ENCODE measurements around the gene SH3PXD2B. TPM values are rescaled to one million over a fixed set of nuclear protein-coding genes. Genes with fewer than 3 reads are reported as not detected.
A peak's percentile ranks its signal among the peaks of the same experiment; 100 is the strongest.

SH3PXD2B gene
- total RNA-seq, 3 donors from 2014 or later = 35.3 to 118 (median 43.9) TPM

GRCh38 chr5:172493461-172493860 lies 39.1 kb upstream of the SH3PXD2B start:
- Histone ChIP-seq H3K36me3 (no peaks in the 10 kb centered on the region), H3K9me3 (no peaks in the 10 kb centered on the region), H3K4me3 (no peak overlapping the region), H3K27ac (no peak overlapping the region), H3K4me1 (no peaks in the 10 kb centered on the region), H3K27me3 (no peaks in the 10 kb centered on the region)
- DNase-seq (ENCODE audit: low spot score in 2 of 2) = no peak
- TF ChIP-seq, protein P1, sequence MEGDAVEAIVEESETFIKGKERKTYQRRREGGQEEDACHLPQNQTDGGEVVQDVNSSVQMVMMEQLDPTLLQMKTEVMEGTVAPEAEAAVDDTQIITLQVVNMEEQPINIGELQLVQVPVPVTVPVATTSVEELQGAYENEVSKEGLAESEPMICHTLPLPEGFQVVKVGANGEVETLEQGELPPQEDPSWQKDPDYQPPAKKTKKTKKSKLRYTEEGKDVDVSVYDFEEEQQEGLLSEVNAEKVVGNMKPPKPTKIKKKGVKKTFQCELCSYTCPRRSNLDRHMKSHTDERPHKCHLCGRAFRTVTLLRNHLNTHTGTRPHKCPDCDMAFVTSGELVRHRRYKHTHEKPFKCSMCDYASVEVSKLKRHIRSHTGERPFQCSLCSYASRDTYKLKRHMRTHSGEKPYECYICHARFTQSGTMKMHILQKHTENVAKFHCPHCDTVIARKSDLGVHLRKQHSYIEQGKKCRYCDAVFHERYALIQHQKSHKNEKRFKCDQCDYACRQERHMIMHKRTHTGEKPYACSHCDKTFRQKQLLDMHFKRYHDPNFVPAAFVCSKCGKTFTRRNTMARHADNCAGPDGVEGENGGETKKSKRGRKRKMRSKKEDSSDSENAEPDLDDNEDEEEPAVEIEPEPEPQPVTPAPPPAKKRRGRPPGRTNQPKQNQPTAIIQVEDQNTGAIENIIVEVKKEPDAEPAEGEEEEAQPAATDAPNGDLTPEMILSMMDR (IDR thresholded peaks at IDR 0.05) = no peak
- TF ChIP-seq POLR2AphosphoS5 (IDR thresholded peaks at IDR 0.05) (no peak), POLR2A (IDR thresholded peaks at IDR 0.05) (no peak)
- intact Hi-C loops (cut with DNase I; ENCODE audit: low total_unique reads) = no loop called here

DNA sequence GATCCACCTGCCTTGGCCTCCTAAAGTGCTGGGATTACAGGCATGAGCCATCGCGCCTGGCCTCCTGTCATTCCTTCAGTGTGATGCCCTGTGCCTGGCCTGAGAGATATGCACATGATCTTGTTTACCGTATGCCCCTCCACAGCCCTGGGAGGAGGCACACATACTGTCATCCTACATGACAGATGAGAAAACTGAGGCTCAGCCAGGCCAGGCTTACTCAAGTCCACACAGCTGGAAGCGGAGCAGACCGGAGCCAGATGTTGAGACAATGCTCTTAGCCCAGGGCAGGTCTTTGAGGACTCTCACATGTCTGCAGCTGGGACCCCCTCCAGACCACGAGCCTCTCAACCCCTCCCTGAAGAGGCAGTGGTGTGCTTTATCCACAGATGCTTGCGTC lies 38.7 kb upstream of the SH3PXD2B start:
- Histone ChIP-seq H3K9me3 (no peaks in the 10 kb centered on the region), H3K27me3 (no peaks in the 10 kb centered on the region), H3K4me1 (no peaks in the 10 kb centered on the region), H3K4me3 (no peak overlapping the region), H3K36me3 (no peaks in the 10 kb centered on the region), H3K27ac (no peak overlapping the region)
- TF ChIP-seq POLR2AphosphoS5 (IDR thresholded peaks at IDR 0.05) = no peak
- TF ChIP-seq, protein P1 (IDR thresholded peaks at IDR 0.05) = no peak
- TF ChIP-seq POLR2A (IDR thresholded peaks at IDR 0.05) = no peak
- intact Hi-C loops (cut with DNase I; ENCODE audit: low total_unique reads) = no loop called here
- DNase-seq (ENCODE audit: low spot score in 2 of 2) = no peak

DNA sequence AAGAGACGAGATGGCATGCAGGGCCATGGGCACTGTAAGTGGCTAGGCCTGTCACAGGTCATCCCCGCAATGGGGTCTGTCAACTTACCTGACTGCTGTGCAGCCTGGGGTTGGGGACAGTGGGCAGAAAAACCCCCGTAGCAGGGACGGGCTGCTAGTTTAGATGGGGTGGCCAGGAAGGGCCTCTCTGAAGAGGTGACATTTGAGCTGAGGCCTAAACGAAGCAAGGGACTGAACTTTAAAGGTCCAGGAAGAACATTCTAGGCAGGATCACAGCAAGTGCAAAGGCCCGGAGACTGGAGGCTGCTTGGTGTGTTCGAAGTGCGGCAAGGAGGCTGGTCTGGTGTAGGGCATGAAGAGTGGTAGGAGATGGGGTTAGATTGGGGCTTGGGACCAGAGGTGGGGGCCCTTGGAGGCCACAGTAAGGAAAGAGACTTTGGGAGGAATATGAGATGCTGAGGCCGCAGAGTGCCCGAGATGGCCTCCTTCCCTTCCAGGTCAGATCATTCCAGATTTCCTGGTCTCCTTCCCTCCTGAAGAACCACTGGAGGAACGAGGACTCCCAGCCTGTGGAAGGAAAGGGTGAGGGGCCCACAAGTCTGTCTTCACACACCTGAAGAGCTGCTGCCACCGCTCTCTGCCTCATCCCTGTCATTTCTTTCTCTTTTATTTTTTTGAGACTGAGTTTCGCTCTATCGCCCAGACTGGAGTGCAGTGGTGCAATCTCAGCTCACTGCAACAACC lies 37.9 kb upstream of the SH3PXD2B start:
- TF ChIP-seq POLR2A (IDR thresholded peaks at IDR 0.05) (no peak), POLR2AphosphoS5 (IDR thresholded peaks at IDR 0.05) (no peak)
- TF ChIP-seq, protein P1 (IDR thresholded peaks at IDR 0.05) = no peak
- DNase-seq (ENCODE audit: low spot score in 2 of 2) = no peak
- Histone ChIP-seq H3K27ac (no peak overlapping the region), H3K4me1 (no peaks in the 10 kb centered on the region), H3K9me3 (no peaks in the 10 kb centered on the region), H3K27me3 (no peaks in the 10 kb centered on the region), H3K36me3 (no peaks in the 10 kb centered on the region), H3K4me3 (no peak overlapping the region)
- intact Hi-C loops (cut with DNase I; ENCODE audit: low total_unique reads) = no loop called here

GRCh38 chr5:172491481-172491880 lies 37.2 kb upstream of the SH3PXD2B start:
- H3K36me3 ChIP-seq = no peaks in the 10 kb centered on the region
- no peak overlapping the region for H3K27ac ChIP-seq
- no peaks in the 10 kb centered on the region for H3K4me1 ChIP-seq
- intact Hi-C loops (cut with DNase I; ENCODE audit: low total_unique reads) = no loop called here
- no peaks in the 10 kb centered on the region for H3K27me3 ChIP-seq
- no peak for DNase-seq (ENCODE audit: low spot score in 2 of 2)
- H3K4me3 ChIP-seq = no peak overlapping the region
- no peak for TF ChIP-seq POLR2A (IDR thresholded peaks at IDR 0.05)
- no peak for TF ChIP-seq POLR2AphosphoS5 (IDR thresholded peaks at IDR 0.05)
- TF ChIP-seq, protein P1 (IDR thresholded peaks at IDR 0.05) = no peak
- H3K9me3 ChIP-seq = no peaks in the 10 kb centered on the region

DNA sequence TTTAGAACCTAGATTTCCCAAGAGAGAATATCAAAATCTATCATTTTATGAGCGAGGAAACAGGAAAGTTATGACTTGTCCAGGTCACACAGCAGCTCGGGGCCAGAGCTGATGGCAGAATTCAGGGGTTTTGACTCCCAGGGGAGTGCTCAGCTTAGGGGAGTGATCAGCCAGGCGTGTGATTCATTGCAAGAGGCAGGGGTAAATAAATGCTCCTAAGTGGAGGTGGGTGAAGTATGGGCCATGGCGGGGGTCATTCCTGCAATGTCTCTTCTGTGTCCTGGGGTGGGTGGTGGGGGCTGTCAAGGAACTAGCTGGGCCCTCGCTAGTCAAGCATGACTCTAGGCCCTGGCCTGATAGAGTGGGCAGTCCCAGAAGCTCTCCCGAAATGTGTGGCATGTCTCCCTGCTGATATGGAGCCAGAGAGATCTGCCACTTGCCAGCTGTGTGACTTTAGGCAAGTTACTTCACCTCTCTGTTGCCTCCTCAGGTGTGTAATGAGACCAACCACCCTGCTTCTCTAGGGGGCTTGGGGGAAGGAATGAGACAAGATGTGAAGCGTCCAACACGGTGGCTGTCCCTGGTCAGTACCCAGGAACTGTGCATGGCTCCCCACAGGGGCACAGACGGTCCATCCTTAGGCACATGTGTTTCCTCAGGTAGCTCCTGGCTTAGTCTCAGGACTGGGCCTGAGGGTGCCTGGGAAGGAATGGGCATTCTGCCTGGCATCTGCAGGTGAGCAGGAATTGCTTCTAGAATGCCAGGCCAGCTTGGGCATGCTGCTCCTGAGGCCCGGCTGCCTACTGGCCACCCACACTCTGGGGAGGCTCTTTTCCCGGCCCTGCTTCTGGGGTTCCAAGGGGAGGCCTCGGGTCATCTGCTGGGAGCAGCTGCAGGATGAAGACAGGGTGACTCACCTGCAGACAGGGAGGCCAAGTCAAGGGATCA lies 36.5 kb upstream of the SH3PXD2B start:
- Histone ChIP-seq H3K4me3 (no peak overlapping the region), H3K27ac (peak overlapping the region in 1 of 2 donors; percentile 7), H3K36me3 (no peaks in the 10 kb centered on the region), H3K27me3 (no peaks in the 10 kb centered on the region), H3K4me1 (no peaks in the 10 kb centered on the region), H3K9me3 (no peaks in the 10 kb centered on the region)
- intact Hi-C loops (cut with DNase I; ENCODE audit: low total_unique reads) = no loop called here
- no peak for TF ChIP-seq POLR2A (IDR thresholded peaks at IDR 0.05)
- no peak for DNase-seq (ENCODE audit: low spot score in 2 of 2)
